HUES48 (cell line): ENCODE results near the gene BTNL9.
"Not testable (repeated sequence)": the region's sequence is repeated elsewhere in the genome, so short reads cannot be mapped to it uniquely, and the experiment has no call there.

Source experiments
- H3K27ac ChIP-seq: one replicate; pipeline ENCODE4 v1.7.0; 2013; ENCODE audit warnings: low read depth, low read length, inconsistent platforms
- H3K27me3 ChIP-seq: 2 replicates; pipeline ENCODE4 v1.6.1; 2013; ENCODE audit warnings: mild to moderate bottlenecking, low read length; ENCODE audit not compliant: control insufficient read depth, insufficient read depth
- H3K36me3 ChIP-seq: 2 replicates; pipeline ENCODE4 v1.6.1; 2013; ENCODE audit warnings: low read length; ENCODE audit not compliant: control insufficient read depth, insufficient read depth
- H3K4me1 ChIP-seq: 2 replicates; pipeline ENCODE4 v1.6.1; 2013; ENCODE audit warnings: mild to moderate bottlenecking, low read length; ENCODE audit not compliant: control insufficient read depth, insufficient read depth
- H3K4me3 ChIP-seq: 2 replicates; pipeline ENCODE4 v1.5.1; 2013; ENCODE audit warnings: mild to moderate bottlenecking, low read depth, low read length
- H3K9ac ChIP-seq: 2 replicates; pipeline ENCODE4 v1.6.1; 2013; ENCODE audit warnings: mild to moderate bottlenecking, low read depth, low read length, moderate library complexity
- H3K9me3 ChIP-seq: 2 replicates; pipeline ENCODE4 v1.6.1; 2013; ENCODE audit warnings: low read length; ENCODE audit not compliant: control insufficient read depth, insufficient read depth

BTNL9 gene

DNA sequence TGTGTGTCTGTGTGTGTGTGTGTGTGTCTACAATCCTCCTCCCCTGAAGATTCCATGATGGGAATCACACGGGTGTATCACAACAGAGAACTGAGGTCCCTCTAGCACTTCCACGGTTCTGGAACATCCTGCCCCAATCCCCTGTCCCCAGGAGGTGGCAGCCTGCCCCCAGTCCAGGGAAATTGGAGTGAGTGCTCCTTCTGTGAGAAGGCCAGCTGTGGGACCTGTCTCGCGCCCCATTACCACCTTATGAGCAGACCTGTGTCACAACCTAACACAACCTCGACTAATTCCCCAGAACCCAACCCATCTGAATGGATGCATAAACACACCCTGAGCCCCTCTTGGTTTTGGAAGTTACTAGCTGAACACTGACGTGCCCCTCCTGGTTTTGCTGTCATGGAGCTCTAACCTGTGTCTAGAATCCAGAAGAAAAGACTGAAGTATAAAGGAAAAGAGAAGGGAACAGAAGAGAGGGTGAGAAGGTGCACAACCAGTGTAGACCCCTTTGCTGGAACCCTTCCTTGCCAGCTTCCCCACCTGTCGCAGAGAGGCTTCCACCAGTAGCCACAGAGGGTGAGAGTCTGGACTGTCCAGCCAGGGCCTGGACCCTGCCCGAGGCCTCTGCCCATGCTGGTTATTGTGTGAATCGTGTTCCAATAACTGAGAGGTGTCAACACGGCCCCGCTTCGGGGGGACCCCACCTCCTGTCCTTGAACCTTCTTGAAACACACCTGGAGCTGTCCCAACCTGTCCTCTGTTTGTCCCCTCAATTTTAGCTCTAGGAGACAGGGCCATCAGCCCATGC, 3.4 kb downstream of the BTNL9 start:
- Histone ChIP-seq H3K9ac (no peak overlapping the region), H3K9me3 (peaks cover 14% of the 10 kb centered on the region; the same call in 1 of the 2 replicates), H3K27ac (no peak overlapping the region), H3K36me3 (no peaks in the 10 kb centered on the region), H3K4me1 (no peaks in the 10 kb centered on the region), H3K27me3 (no peaks in the 10 kb centered on the region; the same call in 1 of the 2 replicates), H3K4me3 (no peak overlapping the region)

DNA sequence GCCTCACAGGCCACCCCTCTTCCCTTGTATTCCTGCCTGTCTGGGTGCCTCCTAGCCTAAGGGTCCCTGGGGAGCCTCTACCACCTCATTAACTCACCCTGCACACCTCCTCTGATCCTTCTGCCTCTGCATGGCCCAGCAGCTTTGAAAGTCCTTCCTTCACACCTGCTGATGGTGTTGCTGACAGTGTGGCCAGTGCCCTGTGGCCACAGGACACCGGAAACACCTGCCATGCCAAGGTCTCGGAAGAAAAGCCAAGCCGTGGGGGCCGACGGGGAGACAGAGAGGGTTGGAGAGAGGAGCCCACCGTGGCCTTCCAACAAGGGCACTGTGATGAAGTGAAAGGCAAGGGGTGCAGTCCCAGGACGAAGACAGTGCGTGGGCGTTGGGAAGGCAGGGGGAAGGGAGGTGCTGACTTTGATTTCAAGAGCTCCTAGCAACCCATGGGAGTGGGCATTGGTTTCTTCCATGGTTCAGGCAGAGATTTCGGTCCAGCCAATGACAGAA, 4.1 kb downstream of the BTNL9 start:
- Histone ChIP-seq H3K36me3 (no peaks in the 10 kb centered on the region), H3K9me3 (peaks cover 14% of the 10 kb centered on the region; the same call in 1 of the 2 replicates), H3K4me1 (no peaks in the 10 kb centered on the region), H3K9ac (no peak overlapping the region), H3K4me3 (no peak overlapping the region), H3K27ac (no peak overlapping the region), H3K27me3 (peaks cover 3% of the 10 kb centered on the region)

DNA sequence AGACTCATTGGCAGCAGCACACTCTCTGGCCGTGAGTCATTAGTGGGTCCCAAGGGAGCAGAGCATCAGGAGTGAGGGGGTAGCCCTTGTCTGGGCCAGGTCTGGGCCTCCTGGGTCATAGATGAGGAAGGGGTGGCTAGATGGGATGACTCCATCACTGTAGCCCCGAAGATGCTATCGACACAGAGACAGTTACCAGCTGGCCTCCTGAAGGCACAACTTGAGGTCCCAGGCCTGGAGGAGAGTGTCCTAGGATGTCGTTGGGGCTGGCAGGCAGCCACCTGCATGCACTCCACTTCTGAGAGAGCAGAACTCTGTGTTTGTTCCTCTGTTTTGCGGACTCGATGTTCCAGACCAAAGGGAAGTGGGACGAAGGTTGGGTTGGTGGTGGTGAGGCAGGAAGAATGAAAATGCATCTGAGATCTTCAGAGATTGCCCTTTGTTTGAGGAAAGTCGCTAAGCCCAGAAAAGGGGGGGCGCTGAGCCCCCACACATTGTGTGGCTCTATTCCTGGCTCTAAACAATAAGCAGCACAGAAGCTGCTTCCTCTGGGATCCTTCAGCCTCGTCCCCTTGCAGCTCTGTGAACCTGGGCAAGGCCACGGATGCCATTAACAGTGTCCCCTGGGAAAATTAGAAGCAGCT, 4.7 kb downstream of the BTNL9 start:
- Histone ChIP-seq H3K4me1 (no peaks in the 10 kb centered on the region), H3K36me3 (no peaks in the 10 kb centered on the region)

DNA sequence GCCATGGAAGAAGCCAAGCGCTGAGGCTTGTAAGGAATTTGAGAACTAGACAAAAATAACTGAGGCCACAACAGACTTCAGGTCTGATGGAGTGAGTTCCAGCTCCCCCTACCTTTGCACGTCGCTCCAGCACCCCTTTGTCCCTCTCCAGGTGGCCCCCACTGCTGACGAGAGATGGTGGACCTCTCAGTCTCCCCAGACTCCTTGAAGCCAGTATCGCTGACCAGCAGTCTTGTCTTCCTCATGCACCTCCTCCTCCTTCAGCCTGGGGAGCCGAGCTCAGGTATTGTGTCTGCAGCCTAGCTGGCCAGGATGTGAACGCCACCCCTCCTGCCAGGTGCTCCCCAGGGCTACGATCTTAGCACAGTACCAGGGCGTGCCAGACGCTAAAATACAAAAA, 5.2 kb downstream of the BTNL9 start:
- Histone ChIP-seq H3K9me3 (peaks cover 11% of the 10 kb centered on the region; the same call in 1 of the 2 replicates), H3K27ac (no peak overlapping the region), H3K4me1 (no peaks in the 10 kb centered on the region), H3K27me3 (peaks cover 15% of the 10 kb centered on the region), H3K36me3 (no peaks in the 10 kb centered on the region), H3K9ac (no peak overlapping the region), H3K4me3 (no peak overlapping the region)

More for the DNA sequence above, 4.7 kb downstream of the BTNL9 start:
- Histone ChIP-seq H3K4me3 (no peak overlapping the region), H3K9me3 (peaks cover 14% of the 10 kb centered on the region; the same call in 1 of the 2 replicates), H3K27ac (no peak overlapping the region), H3K9ac (no peak overlapping the region), H3K27me3 (peaks cover 9% of the 10 kb centered on the region)

DNA sequence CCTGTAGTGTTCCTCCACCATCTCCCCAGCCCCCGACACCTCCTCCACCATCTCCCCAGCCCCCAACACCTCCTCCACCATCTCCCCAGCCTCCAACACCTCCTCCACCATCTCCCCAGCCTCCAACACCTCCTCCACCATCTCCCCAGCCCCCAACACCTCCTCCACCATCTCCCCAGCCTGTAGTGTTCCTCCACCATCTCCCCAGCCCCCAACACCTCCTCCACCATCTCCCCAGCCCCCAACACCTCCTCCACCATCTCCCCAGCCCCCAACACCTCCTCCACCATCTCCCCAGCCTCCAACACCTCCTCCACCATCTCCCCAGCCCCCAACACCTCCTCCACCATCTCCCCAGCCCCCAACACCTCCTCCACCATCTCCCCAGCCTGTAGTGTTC, 5.8 kb downstream of the BTNL9 start:
- not testable (repeated sequence) for H3K36me3 ChIP-seq, H3K9me3 ChIP-seq, H3K4me3 ChIP-seq, H3K27ac ChIP-seq, H3K9ac ChIP-seq, H3K4me1 ChIP-seq
- peaks cover 19% of the 10 kb centered on the region for H3K27me3 ChIP-seq

DNA sequence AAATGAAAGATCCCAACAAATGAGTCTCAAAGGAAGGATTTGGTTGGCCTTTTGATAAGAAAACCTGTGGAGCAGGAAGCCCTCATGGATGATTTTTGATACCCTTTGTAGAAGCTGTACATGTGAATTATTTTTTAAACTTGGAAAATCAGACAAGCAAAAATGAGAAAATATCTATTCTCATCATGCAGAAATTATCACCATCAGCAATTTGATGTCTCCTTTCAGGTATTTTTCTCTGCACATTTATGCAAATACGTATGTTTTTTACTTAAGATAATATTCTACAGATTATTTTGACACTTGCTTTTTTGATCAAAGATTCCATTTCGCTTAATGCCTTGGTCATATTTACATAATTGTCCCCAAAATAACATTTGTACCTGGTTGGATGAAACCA, 7.2 kb downstream of the BTNL9 start:
- Histone ChIP-seq H3K27ac (no peak overlapping the region), H3K4me3 (no peak overlapping the region), H3K9ac (no peak overlapping the region), H3K4me1 (no peaks in the 10 kb centered on the region), H3K36me3 (no peaks in the 10 kb centered on the region), H3K9me3 (peaks cover 9% of the 10 kb centered on the region; the same call in 1 of the 2 replicates), H3K27me3 (peaks cover 34% of the 10 kb centered on the region)

DNA sequence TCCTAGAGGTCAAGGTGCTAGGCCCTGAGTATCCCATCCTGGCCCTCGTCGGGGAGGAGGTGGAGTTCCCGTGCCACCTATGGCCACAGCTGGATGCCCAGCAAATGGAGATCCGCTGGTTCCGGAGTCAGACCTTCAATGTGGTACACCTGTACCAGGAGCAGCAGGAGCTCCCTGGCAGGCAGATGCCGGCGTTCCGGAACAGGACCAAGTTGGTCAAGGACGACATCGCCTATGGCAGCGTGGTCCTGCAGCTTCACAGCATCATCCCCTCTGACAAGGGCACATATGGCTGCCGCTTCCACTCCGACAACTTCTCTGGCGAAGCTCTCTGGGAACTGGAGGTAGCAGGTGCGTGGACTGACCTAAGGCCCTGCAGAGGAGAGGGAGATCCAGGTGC, 7.9 kb downstream of the BTNL9 start:
- no peak overlapping the region for H3K4me3 ChIP-seq
- peaks cover 39% of the 10 kb centered on the region for H3K27me3 ChIP-seq
- no peak overlapping the region for H3K9ac ChIP-seq
- no peak overlapping the region for H3K27ac ChIP-seq
- H3K9me3 ChIP-seq, result peaks cover 9% of the 10 kb centered on the region; the same call in 1 of the 2 replicates
- 0 out of 2 replicates have a peak, but pooled peaks cover 2% of the 10 kb centered on the region for H3K4me1 ChIP-seq
- H3K36me3 ChIP-seq, result no peaks in the 10 kb centered on the region

DNA sequence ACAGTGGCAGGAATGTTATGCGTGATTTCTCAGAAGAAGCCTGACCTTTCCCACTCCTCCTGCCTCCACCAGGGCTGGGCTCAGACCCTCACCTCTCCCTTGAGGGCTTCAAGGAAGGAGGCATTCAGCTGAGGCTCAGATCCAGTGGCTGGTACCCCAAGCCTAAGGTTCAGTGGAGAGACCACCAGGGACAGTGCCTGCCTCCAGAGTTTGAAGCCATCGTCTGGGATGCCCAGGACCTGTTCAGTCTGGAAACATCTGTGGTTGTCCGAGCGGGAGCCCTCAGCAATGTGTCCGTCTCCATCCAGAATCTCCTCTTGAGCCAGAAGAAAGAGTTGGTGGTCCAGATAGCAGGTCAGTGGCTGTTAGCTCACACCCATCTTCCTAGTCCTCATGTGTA, 9.9 kb downstream of the BTNL9 start:
- H3K9ac ChIP-seq, result no peak overlapping the region
- H3K27ac ChIP-seq, result no peak overlapping the region
- 0 out of 2 replicates have a peak, but pooled peaks cover 2% of the 10 kb centered on the region for H3K4me1 ChIP-seq
- no peaks in the 10 kb centered on the region; the same call in 1 of the 2 replicates for H3K9me3 ChIP-seq
- no peaks in the 10 kb centered on the region for H3K36me3 ChIP-seq
- H3K27me3 ChIP-seq, result peaks cover 60% of the 10 kb centered on the region
- no peak overlapping the region for H3K4me3 ChIP-seq

DNA sequence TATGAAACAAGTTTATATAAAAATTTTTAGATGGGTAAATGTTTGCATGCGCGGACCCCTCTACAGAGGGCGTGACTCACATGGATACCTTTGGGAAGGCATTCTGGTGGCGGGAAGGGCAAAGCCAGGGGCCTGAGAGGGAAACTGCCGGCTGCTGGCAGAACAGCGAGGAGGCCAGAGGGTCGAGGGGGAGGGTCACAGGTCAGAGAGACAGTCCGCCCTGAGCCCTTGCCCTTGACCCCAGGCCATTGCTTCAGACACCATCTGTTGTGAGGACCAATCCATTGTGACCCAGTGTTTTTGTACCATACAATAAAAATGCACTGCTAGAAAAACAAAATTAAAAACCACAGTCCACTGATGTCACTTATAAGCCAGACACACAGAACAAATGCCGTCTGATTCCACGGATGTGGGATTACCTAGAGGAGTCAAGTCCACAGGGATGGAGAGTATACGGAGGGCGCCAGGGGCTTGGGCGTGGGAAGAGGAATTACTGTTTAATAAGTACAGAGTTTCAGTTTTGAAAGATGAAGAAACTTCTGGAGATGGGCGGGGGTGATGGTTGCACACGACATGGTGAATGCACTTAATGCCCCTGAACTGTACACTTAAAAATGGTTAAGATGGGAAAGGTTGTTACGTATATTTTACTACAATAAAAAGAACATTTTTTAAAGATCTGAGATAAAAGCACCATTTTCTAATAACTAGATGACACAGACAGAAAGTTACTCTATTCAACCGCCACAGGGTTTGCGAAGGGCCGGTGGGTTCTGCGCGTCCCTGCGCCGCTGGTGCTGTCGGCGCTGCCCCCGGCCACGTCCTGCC, 12.0 kb downstream of the BTNL9 start:
- Histone ChIP-seq H3K9ac (no peak overlapping the region), H3K36me3 (no peaks in the 10 kb centered on the region), H3K27ac (no peak overlapping the region), H3K4me1 (0 out of 2 replicates have a peak, but pooled peaks cover 2% of the 10 kb centered on the region), H3K27me3 (peaks cover 81% of the 10 kb centered on the region), H3K9me3 (no peaks in the 10 kb centered on the region), H3K4me3 (peak overlapping the region; percentile 70)

DNA sequence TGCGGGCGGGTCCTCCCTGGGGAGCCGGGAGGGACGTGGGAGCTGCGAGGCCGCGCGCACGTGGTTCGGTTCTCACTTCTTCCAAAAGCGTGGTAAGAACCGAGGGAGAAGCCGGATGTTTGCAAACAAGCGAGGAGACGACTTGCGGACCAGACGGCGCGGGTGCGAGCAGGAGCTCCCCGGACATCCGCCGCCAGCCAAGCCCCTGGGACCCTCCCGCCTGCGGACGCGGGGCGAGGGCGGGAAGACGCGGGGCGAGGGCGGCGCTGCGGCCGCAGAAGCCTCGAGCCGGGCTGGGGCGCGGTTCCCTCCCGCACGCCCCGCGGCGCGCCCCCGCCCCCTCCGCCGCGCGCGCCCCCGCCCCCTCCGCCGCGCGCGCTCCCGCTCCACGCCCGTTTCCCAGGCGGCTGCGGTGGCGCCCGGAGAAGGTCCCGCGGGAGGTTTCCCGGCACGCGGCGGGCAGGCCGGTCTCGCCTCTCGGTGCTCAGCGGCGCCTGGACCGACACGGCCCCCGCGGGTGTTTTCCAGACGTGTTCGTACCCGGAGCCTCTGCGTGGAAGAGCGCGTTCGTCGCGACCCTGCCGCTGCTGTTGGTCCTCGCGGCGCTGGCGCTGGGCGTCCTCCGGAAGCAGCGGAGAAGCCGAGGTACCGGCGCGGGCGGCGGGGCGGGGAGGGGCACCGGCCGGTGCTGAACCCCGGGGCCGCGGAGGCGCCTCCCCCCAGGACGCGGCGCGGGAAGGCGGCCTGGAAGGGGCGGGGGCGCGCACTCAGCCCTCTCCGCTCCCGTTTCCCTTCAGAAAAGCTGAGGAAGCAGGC, 12.8 kb downstream of the BTNL9 start:
- Histone ChIP-seq H3K4me3 (peak overlapping the region; percentile 70), H3K27ac (no peak overlapping the region), H3K27me3 (peaks cover 89% of the 10 kb centered on the region), H3K9me3 (no peaks in the 10 kb centered on the region), H3K4me1 (0 out of 2 replicates have a peak, but pooled peaks cover 2% of the 10 kb centered on the region), H3K9ac (no peak overlapping the region), H3K36me3 (no peaks in the 10 kb centered on the region)
